ENCODE data around the gene GABRB1. TPM values are rescaled to one million over a fixed set of nuclear protein-coding genes. Genes with fewer than 3 reads are reported as not detected.

GABRB1 gene
- total and polyA plus RNA-seq, 2 of the 8 experiments (the other 6 are each of a cell fraction or from before 2014, with no cell fraction given) = 0.22 to 0.38 TPM

- 92% methylated on average over 5 of the region's 5 CpGs; no CpG with 5 or more reads in 1 of the 2 experiments for WGBS, 2 experiments (ENCODE audit: extremely low coverage in 1 of 2, insufficient coverage in 1 of 2, insufficient read length in 1 of 2, insufficient replicate concordance in 2 of 2, low coverage in 1 of 2, low lambda C conversion rate in 2 of 2, missing lambda C conversion rate in 1 of 2)
- Histone ChIP-seq H2AFZ (ENCODE audit: low read length) (0 out of 2 replicates have a peak overlapping the region, but pooled peaks have one; percentile 3), H2BK15ac (ENCODE audit: low read length) (no peak overlapping the region), H4K20me1 (replicated peaks in 1 of 2; ENCODE audit: control insufficient read depth in 1 of 2, insufficient read depth in 2 of 2, low read length in 2 of 2) (no peaks in the 10 kb centered on the region), H3K27me3 (replicated peaks in 1 of 4; ENCODE audit: control insufficient read depth in 3 of 4, extremely low read depth in 1 of 4, insufficient read depth in 3 of 4, low read length in 3 of 4) (no peaks in the 10 kb centered on the region), H3K56ac (replicated peaks; ENCODE audit: insufficient read length, low read depth, low read length) (no peak overlapping the region), H2BK20ac (ENCODE audit: low read length) (no peak overlapping the region), H3K9ac (replicated peaks in 1 of 4; ENCODE audit: extremely low read depth in 1 of 4, low read depth in 3 of 4, low read length in 3 of 4) (no peak overlapping the region), H2AK5ac (ENCODE audit: low read depth, low read length) (no peak overlapping the region), H4K91ac (replicated peaks; ENCODE audit: insufficient read length, low read length) (no peak overlapping the region), H3K23me2 (ENCODE audit: low read depth, low read length) (no peaks in the 10 kb centered on the region; the same call in 1 of the 2 replicates), H4K5ac (ENCODE audit: insufficient read length, low read depth, low read length) (no peak overlapping the region), H3K36me3 (ENCODE audit: control insufficient read depth in 2 of 4, insufficient read depth in 4 of 4, low read length in 3 of 4) (no peaks in the 10 kb centered on the region), H3K79me1 (ENCODE audit: low read depth, low read length) (no peaks in the 10 kb centered on the region), H3K4me2 (ENCODE audit: insufficient read depth in 1 of 2, low read depth in 2 of 2, low read length in 2 of 2) (no peak overlapping the region), H3K14ac (ENCODE audit: insufficient read length) (no peak overlapping the region), H3K23ac (ENCODE audit: insufficient read length) (no peak overlapping the region), H3K4ac (replicated peaks; ENCODE audit: insufficient read length, low read depth, low read length) (no peak overlapping the region), H3K18ac (ENCODE audit: extremely low read depth, low read length) (no peak overlapping the region), H3K9me3 (ENCODE audit: insufficient read depth in 2 of 2, low read depth in 1 of 2, low read length in 1 of 2) (no peaks in the 10 kb centered on the region), H3K27ac (ENCODE audit: low read depth, low read length) (no peak overlapping the region), H2BK5ac (ENCODE audit: low read depth, low read length) (no peak overlapping the region), H2BK120ac (replicated peaks; ENCODE audit: low read depth, low read length) (no peak overlapping the region), H3K4me1 (replicated peaks in 1 of 4; ENCODE audit: control insufficient read depth in 3 of 4, insufficient read depth in 4 of 4, low read length in 3 of 4) (no peaks in the 10 kb centered on the region), H4K8ac (ENCODE audit: extremely low read depth, insufficient read depth, low read length) (no peak overlapping the region), H2BK12ac (ENCODE audit: low read depth, low read length) (no peak overlapping the region), H3K79me2 (ENCODE audit: control insufficient read depth in 1 of 2, insufficient read depth in 2 of 2, low read length in 2 of 2) (no peaks in the 10 kb centered on the region), H3K4me3 (ENCODE audit: extremely low read depth in 1 of 4, insufficient read depth in 2 of 4, low read depth in 3 of 4, low read length in 4 of 4) (no peak overlapping the region)
- FAIRE-seq (no peak), DNase-seq (ENCODE audit: low read depth in 1 of 2, low spot score in 2 of 2) (no peak)
- ChIA-PET CTCF (ENCODE audit: partially characterized antibody) (no interaction called here), POLR2A (ENCODE audit: partially characterized antibody) (no interaction called here)
- no peak for TF ChIP-seq ASH2L (IDR thresholded peaks at IDR 0.05; ENCODE audit: low read length)
- no peak for TF ChIP-seq GABPA (IDR thresholded peaks at IDR 0.05; ENCODE audit: borderline replicate concordance, insufficient read depth, low read length)
- TF ChIP-seq POLR2AphosphoS5 (IDR thresholded peaks at IDR 0.05; ENCODE audit: low read depth, low read length) = no peak
- TF ChIP-seq EZH2 (IDR thresholded peaks at IDR 0.05; ENCODE audit: low read depth, low read length, severe bottlenecking) = no peak
- TF ChIP-seq, protein P1, sequence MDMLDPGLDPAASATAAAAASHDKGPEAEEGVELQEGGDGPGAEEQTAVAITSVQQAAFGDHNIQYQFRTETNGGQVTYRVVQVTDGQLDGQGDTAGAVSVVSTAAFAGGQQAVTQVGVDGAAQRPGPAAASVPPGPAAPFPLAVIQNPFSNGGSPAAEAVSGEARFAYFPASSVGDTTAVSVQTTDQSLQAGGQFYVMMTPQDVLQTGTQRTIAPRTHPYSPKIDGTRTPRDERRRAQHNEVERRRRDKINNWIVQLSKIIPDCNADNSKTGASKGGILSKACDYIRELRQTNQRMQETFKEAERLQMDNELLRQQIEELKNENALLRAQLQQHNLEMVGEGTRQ (IDR thresholded peaks at IDR 0.05; ENCODE audit: low read length) = no peak
- TF ChIP-seq RAD21 (IDR thresholded peaks at IDR 0.05 in 1 of 2, conservative IDR thresholded peaks at IDR 0.05 in 1 of 2; ENCODE audit: low read depth in 2 of 2, low read length in 2 of 2) = no peak
- TF ChIP-seq CHD1 (IDR thresholded peaks at IDR 0.05; ENCODE audit: low read depth, low read length) = no peak
Observed at GRCh38 chr4:47167081-47168035, 136.0 kb downstream of the GABRB1 start.

Data from H1 (cell line).